HCT116 (cell line): ENCODE results near the gene TMEM179. TPM values are rescaled to one million over a fixed set of nuclear protein-coding genes. Genes with fewer than 3 reads are reported as not detected.

ENCODE experiments used
- ATAC-seq: fragments of 200-7000 bp; cut with Tn5 transposase; 2 replicates; pipeline ENCODE4 v1.9.1; 2020; ENCODE audit warnings: mild to moderate bottlenecking, moderate library complexity
- BruUV-seq: library from RNA; stranded (reverse); fragments of 400-500 nt; replicated peaks from 2 replicates; lab custom pipeline; 2021; lab: Mats Ljungman, UMichigan
- CTCF ChIA-PET: fragments of 300-600 bp; sonication (Branson Sonifier 250); formaldehyde crosslinking; loops from one replicate; lab custom pipeline; 2021; ENCODE audit warnings: antibody characterized with exemption; lab: Charles Lee
- POLR2A ChIA-PET: fragments of 300-600, 350-600 bp; sonication (Branson Sonifier 250); formaldehyde crosslinking; loops from one replicate; lab custom pipeline; 2021; ENCODE audit warnings: antibody characterized with exemption; lab: Charles Lee
- RAD21 ChIA-PET, 2 experiments: fragments of 300-600 bp; sonication (Branson Sonifier 250); formaldehyde crosslinking; loops; one replicate each; lab custom pipeline; 2023; ENCODE audit warnings: low total read pairs in 2 of 2; ENCODE audit not compliant: uncharacterized antibody in 2 of 2, unreplicated experiment in 2 of 2, low non-redundant PET in 1 of 2; lab: Charles Lee
- DNase-seq: peaks from one replicate; pipeline ENCODE4 v3.0.0-alpha.2; 2010; ENCODE audit warnings: low read depth, low spot score
- H2AFZ ChIP-seq: fragments of 200-600 bp; shearing (Covaris generic), sonication (generic); 2 replicates; pipeline ENCODE4 v1.6.1; 2017; ENCODE audit warnings: low read depth, mixed run types, mixed read lengths, antibody characterized with exemption, low read length; ENCODE audit not compliant: poor library complexity, severe bottlenecking
- H3K27ac ChIP-seq: 2 replicates; pipeline ENCODE4 v1.5.1; 2012; ENCODE audit warnings: low read depth, low read length
- H3K27me3 ChIP-seq: fragments of 200-600 bp; sonication (generic); 2 replicates; pipeline ENCODE4 v1.6.1; 2016; ENCODE audit warnings: mixed run types, low read length, mixed read lengths; ENCODE audit not compliant: insufficient read depth
- H3K36me3 ChIP-seq, 2 experiments: fragments of 200-500 bp in 1 of 2; fragments of 200-600 bp in 1 of 2; sonication (Bioruptor generic) in 1 of 2; sonication (generic) in 1 of 2; 2 replicates each; pipeline versions ENCODE4 v1.5.1 to v1.6.1; 2014 to 2016; ENCODE audit warnings: low read length in 2 of 2, inconsistent platforms in 1 of 2, mixed read lengths in 1 of 2, mixed run types in 1 of 2; ENCODE audit not compliant: insufficient read depth in 2 of 2, control insufficient read depth in 1 of 2
- H3K4me1 ChIP-seq, 2 experiments: fragments of 200-600 bp in 1 of 2; sonication (generic) in 1 of 2; 2 replicates each; pipeline versions ENCODE4 v1.5.1 to v1.6.1; 2012 to 2017; ENCODE audit warnings: low read length in 2 of 2, inconsistent platforms in 1 of 2, mild to moderate bottlenecking in 1 of 2, mixed read lengths in 1 of 2, mixed run types in 1 of 2, moderate library complexity in 1 of 2; ENCODE audit not compliant: insufficient read depth in 2 of 2, control insufficient read depth in 1 of 2
- H3K4me2 ChIP-seq: fragments of 200-600 bp; sonication (generic); 2 replicates; pipeline ENCODE4 v1.6.1; 2017; ENCODE audit warnings: mixed run types, low read length, mixed read lengths
- H3K4me3 ChIP-seq, 2 experiments: fragments of 200-600 bp in 1 of 2; sonication (generic) in 1 of 2; replicated peaks in 1 of 2; 2 replicates each; pipeline ENCODE4 v1.5.1; 2011 to 2016; ENCODE audit warnings: low read length in 2 of 2, control low read depth in 1 of 2, low read depth in 1 of 2, mild to moderate bottlenecking in 1 of 2, mixed read lengths in 1 of 2, mixed run types in 1 of 2
- H3K79me2 ChIP-seq: fragments of 200-600 bp; sonication (generic); 2 replicates; pipeline ENCODE4 v1.6.1; 2017; ENCODE audit warnings: mild to moderate bottlenecking, mixed run types, low read length, moderate library complexity, mixed read lengths; ENCODE audit not compliant: insufficient read depth
- H3K9ac ChIP-seq: fragments of 200-600 bp; sonication (generic); 2 replicates; pipeline ENCODE4 v1.6.1; 2016; ENCODE audit warnings: low read length, mixed read lengths
- H3K9me2 ChIP-seq: fragments of 200-600 bp; sonication (generic), shearing (Covaris generic); 2 replicates; pipeline ENCODE4 v1.6.1; 2017; ENCODE audit warnings: mixed run types, mild to moderate bottlenecking, moderate library complexity; ENCODE audit not compliant: insufficient read depth
- H3K9me3 ChIP-seq, 2 experiments: fragments of 200-500 bp in 1 of 2; fragments of 200-600 bp in 1 of 2; sonication (Bioruptor generic) in 1 of 2; sonication (generic) in 1 of 2; 2 replicates each; pipeline ENCODE4 v1.6.1; 2014 to 2017; ENCODE audit warnings: low read length in 2 of 2, mixed read lengths in 2 of 2, inconsistent platforms in 1 of 2, low read depth in 1 of 2, mild to moderate bottlenecking in 1 of 2, mixed run types in 1 of 2, moderate library complexity in 1 of 2; ENCODE audit not compliant: control insufficient read depth in 1 of 2, insufficient read depth in 1 of 2
- H4K20me1 ChIP-seq: fragments of 200-600 bp; sonication (generic), shearing (Covaris generic); 2 replicates; pipeline ENCODE4 v1.6.1; 2017; ENCODE audit warnings: mixed run types, mild to moderate bottlenecking, moderate library complexity; ENCODE audit not compliant: insufficient read depth
- CEBPB ChIP-seq: IDR thresholded peaks from 2 replicates; pipeline ENCODE4 v1.6.1; 2012; ENCODE audit warnings: low read depth
- ELF1 ChIP-seq: IDR thresholded peaks from 2 replicates; pipeline ENCODE4 v1.6.1; 2012; ENCODE audit warnings: low read depth, borderline replicate concordance
- EZH2phosphoT487 ChIP-seq: fragments of 200-600 bp; IDR thresholded peaks from 2 replicates; pipeline ENCODE4 v1.6.1; 2018; ENCODE audit warnings: antibody characterized with exemption, borderline replicate concordance
- FOSL1 ChIP-seq: IDR thresholded peaks from 2 replicates; pipeline ENCODE4 v1.6.1; 2012; ENCODE audit warnings: low read depth
- JUND ChIP-seq: IDR thresholded peaks from 2 replicates; pipeline ENCODE4 v1.6.1; 2012
- POLR2AphosphoS5 ChIP-seq: IDR thresholded peaks from 2 replicates; pipeline ENCODE4 v1.6.1; 2011; ENCODE audit warnings: mild to moderate bottlenecking, low read depth, low read length, moderate library complexity
- RAD21 ChIP-seq: IDR thresholded peaks from 2 replicates; pipeline ENCODE4 v1.6.1; 2012; ENCODE audit warnings: low read depth, mild to moderate bottlenecking
- YY1 ChIP-seq: IDR thresholded peaks from 2 replicates; pipeline ENCODE4 v1.6.1; 2011; ENCODE audit warnings: low read length, low read depth, moderate library complexity, mild to moderate bottlenecking; ENCODE audit not compliant: insufficient replicate concordance; ENCODE audit errors: extremely low read depth
- ZFX ChIP-seq: fragments of 450-650 bp; IDR thresholded peaks from 2 replicates; pipeline ENCODE4 v1.6.1; 2017
- ZNF274 ChIP-seq: fragments of 200-500 bp; sonication (Bioruptor generic); IDR thresholded peaks from 2 replicates; pipeline ENCODE4 v1.6.1; 2014; ENCODE audit warnings: mild to moderate bottlenecking, low read depth, low read length, inconsistent platforms
- intact Hi-C: fragments of 100-400 bp; cut with micrococcal nuclease; formaldehyde crosslinking; loops from 2 replicates; pipeline ENCODE4 v1.10.0; 2022
- total RNA-seq: library from RNA; stranded (reverse); gene quantifications from one replicate; pipeline ENCODE4 v1.2.1, GENCODE V29; 2021; ENCODE audit not compliant: unreplicated experiment
- TF ChIP-seq, protein P1 (sequence below), 3 experiments: fragments of 200-600 bp in 1 of 3; sonication (generic) in 1 of 3; IDR thresholded peaks in 2 of 3; conservative IDR thresholded peaks in 1 of 3; 2 replicates each; pipeline ENCODE4 v1.5.1; 2012 to 2017; ENCODE audit warnings: low read depth in 2 of 3, low read length in 2 of 3, antibody characterized with exemption in 1 of 3, borderline replicate concordance in 1 of 3, control low read depth in 1 of 3, mild to moderate bottlenecking in 1 of 3, mixed read lengths in 1 of 3, mixed run types in 1 of 3, moderate library complexity in 1 of 3; ENCODE audit not compliant: insufficient read depth in 1 of 3
- TF ChIP-seq, protein P2 (sequence below): IDR thresholded peaks from 2 replicates; pipeline ENCODE4 v1.6.1; 2012
- TF ChIP-seq, protein P3 (sequence below): IDR thresholded peaks from 2 replicates; pipeline ENCODE4 v1.6.1; 2012

The TMEM179 gene
- total RNA-seq, 1 experiment from 2014 or later = not detected

DNA sequence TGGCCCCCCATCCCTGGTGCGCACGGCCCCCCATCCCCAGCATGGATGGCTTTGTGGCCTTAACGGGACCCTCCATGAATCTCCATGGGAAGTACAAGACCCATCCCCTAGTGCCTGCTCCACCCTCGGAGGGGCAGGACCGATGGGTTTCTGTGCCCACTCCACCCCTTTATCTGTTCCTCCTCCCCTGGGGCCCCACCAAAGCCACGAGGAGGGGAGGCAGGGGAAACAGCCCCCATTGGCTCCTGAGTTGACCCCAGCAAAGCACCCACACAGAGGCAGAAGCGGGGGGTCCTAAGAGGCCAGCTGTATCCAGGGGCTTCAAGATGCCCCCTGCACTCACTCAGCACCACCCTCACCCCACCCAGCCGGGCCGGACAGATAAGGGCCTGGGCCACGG lies 36.1 kb upstream of the TMEM179 start:
- no peak overlapping the region for H3K4me3 ChIP-seq
- TF ChIP-seq, protein P1, sequence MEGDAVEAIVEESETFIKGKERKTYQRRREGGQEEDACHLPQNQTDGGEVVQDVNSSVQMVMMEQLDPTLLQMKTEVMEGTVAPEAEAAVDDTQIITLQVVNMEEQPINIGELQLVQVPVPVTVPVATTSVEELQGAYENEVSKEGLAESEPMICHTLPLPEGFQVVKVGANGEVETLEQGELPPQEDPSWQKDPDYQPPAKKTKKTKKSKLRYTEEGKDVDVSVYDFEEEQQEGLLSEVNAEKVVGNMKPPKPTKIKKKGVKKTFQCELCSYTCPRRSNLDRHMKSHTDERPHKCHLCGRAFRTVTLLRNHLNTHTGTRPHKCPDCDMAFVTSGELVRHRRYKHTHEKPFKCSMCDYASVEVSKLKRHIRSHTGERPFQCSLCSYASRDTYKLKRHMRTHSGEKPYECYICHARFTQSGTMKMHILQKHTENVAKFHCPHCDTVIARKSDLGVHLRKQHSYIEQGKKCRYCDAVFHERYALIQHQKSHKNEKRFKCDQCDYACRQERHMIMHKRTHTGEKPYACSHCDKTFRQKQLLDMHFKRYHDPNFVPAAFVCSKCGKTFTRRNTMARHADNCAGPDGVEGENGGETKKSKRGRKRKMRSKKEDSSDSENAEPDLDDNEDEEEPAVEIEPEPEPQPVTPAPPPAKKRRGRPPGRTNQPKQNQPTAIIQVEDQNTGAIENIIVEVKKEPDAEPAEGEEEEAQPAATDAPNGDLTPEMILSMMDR (IDR thresholded peaks at IDR 0.05 in 2 of 3, conservative IDR thresholded peaks at IDR 0.05 in 1 of 3; ENCODE audit: borderline replicate concordance in 1 of 3, insufficient read depth in 1 of 3, low read depth in 2 of 3, low read length in 2 of 3) = no peak
- TF ChIP-seq EZH2phosphoT487 = no peak
- no peak for TF ChIP-seq YY1
- TF ChIP-seq, protein P2, sequence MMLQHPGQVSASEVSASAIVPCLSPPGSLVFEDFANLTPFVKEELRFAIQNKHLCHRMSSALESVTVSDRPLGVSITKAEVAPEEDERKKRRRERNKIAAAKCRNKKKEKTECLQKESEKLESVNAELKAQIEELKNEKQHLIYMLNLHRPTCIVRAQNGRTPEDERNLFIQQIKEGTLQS = no peak
- TF ChIP-seq, protein P3, sequence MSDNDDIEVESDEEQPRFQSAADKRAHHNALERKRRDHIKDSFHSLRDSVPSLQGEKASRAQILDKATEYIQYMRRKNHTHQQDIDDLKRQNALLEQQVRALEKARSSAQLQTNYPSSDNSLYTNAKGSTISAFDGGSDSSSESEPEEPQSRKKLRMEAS = no peak
- no peak for TF ChIP-seq FOSL1
- no peak for TF ChIP-seq RAD21
- TF ChIP-seq ZFX = no peak
- TF ChIP-seq POLR2AphosphoS5 = no peak
- no peak for TF ChIP-seq JUND
- TF ChIP-seq ZNF274 = no peak
- no peak for TF ChIP-seq ELF1
- no peak for TF ChIP-seq CEBPB
- peaks cover 4 to 6% of the 10 kb centered on the region in 2 experiments for H3K4me1 ChIP-seq
- DNase-seq (no peak), ATAC-seq (no peak)
- no TSS peak for BruUV-seq
- no peak overlapping the region for H2AFZ ChIP-seq
- peaks cover 0 to 4% of the 10 kb centered on the region in 2 experiments; a peak in 1 of 4 replicates for H3K9me3 ChIP-seq
- intact Hi-C loops = loop anchor here (1.0 kb wide), 3 partner anchors 76 to 562 kb away; no protein-coding TSS in a partner anchor
- peak overlapping the region; percentile 72 for H3K4me2 ChIP-seq
- peaks cover 5% of the 10 kb centered on the region; the same call in 1 of the 2 replicates for H3K27me3 ChIP-seq
- no peaks in the 10 kb centered on the region for H3K36me3 ChIP-seq
- H3K9ac ChIP-seq = peak overlapping the region; percentile 35; the same call in 1 of the 2 replicates
- no peak overlapping the region for H3K27ac ChIP-seq
- ChIA-PET POLR2A (no interaction called here), CTCF (interaction anchor here (0.6 to 1.7 kb wide), 4 partner anchors 25 to 563 kb away, joined by 5 to 7 read pairs (median 6); no protein-coding TSS in a partner anchor), RAD21 (no interaction called here)
- no peaks in the 10 kb centered on the region for H3K79me2 ChIP-seq
- no peaks in the 10 kb centered on the region for H3K9me2 ChIP-seq
- no peaks in the 10 kb centered on the region for H4K20me1 ChIP-seq
